HG03108 (cell line): ENCODE data around the gene DUSP22.
A peak's percentile ranks its signal among the peaks of the same experiment; 100 is the strongest.
"Not testable (repeated sequence)": the region's sequence is repeated elsewhere in the genome, so short reads cannot be mapped to it uniquely, and the experiment has no call there.

Experiments used
- ATAC-seq: cut with Tn5 transposase; IDR thresholded peaks from one replicate; pipeline ENCODE4 v1.9.1; 2021; ENCODE audit warnings: moderate library complexity; ENCODE audit not compliant: unreplicated experiment

The DUSP22 gene

DNA sequence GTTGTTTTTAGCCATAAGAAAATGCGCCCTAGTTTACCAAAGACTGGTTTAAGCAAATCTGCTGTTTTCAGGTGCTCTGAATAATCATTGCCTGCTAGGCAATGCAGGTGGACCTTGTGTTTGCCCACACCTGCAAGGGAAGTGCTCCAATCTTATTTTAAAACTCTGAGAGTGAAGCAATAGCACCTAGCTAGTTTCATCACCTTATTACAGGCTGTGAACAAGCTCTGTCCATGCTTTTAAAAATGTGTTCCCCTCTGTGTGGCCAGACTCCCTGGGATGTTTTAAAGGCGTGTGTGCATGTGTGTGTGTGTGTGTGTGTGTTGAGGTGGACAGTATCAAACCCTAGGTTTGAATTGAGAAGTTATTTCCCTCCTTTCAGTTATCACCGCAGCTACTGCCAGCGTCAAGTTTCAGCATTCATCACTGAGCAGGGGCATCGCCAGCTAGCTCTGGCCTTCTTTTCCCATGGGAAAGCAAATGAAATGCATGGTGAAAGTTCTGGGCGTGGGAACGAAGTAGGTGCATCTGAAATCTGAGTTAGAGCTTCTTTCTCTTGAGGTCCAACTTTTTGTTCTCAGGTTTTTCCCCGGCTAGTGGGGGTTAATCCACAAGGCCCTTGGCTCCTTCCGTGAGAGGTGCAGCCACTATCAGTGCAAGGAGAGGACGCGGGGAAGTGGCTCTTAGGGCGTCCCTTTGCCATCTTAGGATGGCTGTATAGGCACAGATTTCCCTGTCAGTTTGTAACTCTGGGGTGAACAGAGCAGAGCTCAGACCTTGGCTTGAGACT lies 30.8 kb downstream of the DUSP22 start:
- no peak for ATAC-seq

DNA sequence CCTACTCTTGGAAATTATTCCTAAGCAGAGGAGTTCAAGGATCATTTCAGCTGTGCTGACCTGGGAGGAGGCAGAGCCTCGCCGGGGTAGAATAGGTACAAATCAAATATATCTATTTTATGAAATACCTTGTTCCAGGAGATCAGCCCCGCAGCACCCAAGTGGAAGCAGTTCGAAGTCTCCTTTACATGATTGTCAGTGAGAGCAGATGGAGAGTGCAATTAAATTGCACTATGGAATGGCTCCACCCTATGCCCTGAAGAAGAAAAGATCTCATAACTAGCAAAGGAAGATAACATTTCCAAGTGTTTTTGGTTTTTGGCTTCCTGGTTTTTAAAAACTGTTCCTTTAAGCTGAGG lies 31.4 kb downstream of the DUSP22 start:
- ATAC-seq, result no peak

DNA sequence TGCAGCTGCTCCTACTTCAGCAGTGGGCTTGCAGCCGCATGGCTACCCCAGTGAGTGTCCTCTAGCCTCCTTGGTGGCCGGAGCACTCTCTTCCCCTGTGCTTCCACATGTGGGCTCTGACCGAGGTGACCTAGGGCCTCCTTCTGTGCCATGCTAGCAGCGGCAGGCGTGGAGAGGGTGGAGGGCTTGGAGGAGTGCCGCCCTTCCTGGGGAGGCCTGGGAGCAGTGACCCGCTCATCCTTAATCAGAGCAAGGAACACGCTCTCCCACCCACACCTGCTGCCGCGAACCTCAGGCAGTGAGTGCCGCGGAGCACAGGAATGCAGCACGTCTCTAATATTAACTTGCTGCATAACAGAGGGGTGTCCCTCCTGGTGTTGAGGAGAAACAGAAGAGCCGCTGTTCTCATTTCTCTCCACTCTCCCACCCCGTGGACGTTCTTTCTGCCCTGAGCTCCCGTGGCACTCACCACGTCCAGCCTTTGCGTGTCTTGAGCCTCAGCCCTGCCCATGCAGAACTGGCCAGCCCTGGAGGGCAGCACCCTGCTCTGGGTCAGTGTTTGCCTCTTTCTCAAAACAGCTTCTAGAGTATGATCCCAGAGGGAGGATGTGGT lies 31.9 kb downstream of the DUSP22 start:
- no peak for ATAC-seq

DNA sequence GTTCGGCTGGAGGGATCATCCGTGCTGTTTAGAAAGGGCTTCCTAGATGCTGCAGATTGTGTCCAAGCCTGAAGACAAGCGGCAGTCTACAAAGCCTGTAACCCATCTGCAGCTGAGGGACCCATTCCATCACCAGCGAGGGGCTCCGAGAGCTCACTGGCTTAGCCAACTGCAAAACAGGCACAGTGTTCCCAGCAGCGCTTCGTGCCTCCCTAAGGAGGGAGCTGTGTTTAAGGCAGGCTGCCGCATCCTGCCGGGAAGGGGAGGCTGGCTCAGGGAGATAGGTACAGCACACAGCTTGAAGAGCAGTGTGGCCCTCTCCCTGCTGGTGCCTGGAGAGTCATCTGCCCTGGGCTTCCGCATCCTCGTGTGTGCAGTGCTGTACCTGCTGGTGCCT lies 32.4 kb downstream of the DUSP22 start:
- no peak for ATAC-seq

DNA sequence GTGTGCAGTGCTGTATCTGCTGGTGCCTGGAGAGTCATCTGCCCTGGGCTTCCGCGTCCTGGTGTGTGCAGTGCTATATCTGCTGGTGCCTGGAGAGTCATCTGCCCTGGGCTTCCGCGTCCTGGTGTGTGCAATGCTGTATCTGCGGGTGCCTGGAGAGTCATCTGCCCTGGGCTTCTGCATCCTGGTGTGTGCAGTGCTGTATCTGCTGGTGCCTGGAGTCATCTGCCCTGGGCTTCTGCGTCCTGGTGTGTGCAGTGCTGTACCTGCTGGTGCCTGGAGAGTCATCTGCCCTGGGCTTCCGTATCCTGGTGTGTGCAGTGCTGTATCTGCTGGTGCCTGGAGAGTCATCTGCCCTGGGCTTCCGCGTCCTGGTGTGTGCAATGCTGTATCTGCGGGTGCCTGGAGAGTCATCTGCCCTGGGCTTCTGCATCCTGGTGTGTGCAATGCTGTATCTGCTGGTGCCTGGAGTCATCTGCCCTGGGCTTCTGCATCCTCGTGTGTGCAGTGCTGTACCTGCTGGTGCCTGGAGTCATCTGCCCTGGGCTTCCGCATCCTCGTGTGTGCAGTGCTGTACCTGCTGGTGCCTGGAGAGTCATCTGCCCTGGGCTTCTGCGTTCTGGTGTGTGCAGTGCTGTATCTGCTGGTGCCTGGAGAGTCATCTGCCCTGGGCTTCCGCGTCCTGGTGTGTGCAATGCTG lies 33.0 kb downstream of the DUSP22 start:
- not testable (repeated sequence) for ATAC-seq

DNA sequence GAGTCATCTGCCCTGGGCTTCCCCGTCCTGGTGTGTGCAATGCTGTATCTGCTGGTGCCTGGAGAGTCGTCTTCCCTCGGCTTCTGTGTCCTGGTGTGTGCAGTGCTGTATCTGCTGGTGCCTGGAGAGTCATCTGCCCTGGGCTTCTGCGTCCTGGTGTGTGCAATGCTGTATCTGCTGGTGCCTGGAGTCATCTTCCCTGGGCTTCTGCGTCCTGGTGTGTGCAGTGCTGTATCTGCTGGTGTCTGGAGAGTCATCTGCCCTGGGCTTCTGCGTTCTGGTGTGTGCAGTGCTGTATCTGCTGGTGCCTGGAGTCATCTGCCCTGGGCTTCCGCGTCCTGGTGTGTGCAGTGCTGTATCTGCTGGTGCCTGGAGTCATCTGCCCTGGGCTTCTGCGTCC lies 33.8 kb downstream of the DUSP22 start:
- not testable (repeated sequence) for ATAC-seq

DNA sequence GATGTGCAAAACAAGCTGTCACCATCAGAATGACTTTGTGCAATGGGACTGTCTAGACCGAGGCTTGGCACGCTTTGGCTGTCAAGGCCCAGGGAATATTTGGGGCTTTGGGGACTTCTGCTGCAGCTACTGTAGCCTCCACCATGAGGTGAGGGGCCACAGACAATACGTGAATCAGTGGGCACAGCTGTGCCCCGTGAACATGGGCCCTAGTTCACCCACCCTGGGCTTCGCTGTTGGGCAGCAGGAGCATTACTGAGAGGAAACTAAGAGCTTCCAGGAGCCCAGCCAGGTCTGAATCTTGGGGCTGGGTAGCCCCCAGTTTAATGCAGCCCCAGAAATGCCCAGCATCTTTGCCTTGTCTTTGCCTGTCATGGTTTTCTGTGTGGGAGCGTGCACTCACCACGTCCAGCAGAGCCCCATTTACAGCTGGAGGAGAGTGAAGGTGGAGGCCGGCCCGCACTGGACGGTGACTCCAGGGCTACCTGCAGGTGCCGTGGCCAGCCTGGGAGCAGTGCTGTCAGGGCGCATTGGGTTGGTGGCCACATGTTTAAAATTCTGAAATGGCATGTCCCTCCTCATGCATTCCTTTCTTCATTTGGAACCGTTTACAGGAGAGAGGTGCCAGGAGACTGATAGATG lies 34.7 kb downstream of the DUSP22 start:
- no peak for ATAC-seq

DNA sequence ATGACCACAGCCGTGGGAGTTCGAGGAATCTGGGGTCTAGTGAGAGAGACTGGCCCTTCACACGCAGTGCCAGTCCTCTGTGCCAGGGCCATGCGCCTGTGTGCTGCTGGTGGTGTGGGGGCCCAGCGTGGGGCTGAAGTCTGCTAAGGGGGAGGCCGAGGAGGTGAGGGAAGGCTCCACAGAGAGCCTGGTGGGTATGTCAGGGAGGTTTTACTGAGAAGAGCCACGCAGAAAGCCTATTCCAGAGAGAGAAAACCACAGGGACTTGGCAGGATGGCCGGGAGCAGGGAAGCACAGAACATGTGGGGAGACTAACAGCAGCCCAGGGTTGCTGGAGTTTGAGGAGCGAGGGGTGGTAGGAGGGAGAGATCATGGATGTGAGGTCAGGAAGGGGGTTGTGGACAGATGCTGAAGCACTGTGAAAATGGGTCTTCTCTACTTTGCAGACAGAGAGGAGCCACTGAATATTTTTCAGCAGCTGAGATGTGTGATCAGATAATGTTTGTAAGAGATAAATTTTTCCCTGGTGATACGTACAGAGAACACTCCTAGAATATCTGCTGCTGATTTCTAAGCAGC lies 35.3 kb downstream of the DUSP22 start:
- no peak for ATAC-seq

DNA sequence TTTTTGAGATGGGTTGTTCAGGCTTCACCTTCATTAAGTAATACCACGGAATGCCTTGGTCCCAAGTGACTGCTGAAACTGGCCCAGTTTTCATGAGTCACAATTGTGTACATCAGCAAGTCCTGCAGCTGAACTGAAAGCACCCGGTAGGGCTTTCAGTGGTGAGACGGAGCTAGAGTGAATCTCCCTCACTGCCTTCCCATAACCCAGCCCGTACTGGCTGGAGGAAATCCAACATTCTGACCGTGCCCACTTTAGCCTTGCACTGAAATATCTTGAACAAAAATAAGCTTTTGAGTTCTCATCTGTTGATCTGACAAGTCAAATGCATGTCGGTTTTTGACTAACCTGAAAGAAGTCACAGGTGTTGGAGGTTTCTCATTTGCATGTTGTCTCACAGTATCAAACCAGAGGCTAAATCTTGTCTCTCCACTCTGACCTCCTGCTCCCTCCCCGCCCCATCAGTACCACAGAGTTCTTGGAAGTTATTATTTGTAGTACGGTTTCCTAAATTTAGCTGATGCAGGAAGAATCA lies 35.9 kb downstream of the DUSP22 start:
- peak; percentile 71 for ATAC-seq

DNA sequence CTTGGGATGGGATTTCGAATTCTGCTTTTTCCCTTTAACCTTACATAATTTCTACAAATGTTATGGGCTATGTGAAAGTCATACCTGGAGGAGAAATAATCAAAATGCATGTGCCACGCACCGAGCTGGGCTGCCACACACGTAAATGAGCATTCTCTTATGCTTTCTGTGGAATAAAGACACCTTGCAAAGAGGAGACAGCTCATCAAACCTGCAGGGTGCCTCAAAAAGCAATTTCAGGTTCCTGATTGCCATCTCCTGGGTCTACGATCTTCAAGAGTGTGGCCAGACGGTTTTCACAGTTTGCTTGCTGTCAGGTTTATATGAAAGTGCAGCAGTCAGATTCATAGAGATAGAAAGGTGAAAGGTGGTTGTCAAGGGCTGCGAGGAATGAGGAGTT lies 36.6 kb downstream of the DUSP22 start:
- no peak for ATAC-seq

DNA sequence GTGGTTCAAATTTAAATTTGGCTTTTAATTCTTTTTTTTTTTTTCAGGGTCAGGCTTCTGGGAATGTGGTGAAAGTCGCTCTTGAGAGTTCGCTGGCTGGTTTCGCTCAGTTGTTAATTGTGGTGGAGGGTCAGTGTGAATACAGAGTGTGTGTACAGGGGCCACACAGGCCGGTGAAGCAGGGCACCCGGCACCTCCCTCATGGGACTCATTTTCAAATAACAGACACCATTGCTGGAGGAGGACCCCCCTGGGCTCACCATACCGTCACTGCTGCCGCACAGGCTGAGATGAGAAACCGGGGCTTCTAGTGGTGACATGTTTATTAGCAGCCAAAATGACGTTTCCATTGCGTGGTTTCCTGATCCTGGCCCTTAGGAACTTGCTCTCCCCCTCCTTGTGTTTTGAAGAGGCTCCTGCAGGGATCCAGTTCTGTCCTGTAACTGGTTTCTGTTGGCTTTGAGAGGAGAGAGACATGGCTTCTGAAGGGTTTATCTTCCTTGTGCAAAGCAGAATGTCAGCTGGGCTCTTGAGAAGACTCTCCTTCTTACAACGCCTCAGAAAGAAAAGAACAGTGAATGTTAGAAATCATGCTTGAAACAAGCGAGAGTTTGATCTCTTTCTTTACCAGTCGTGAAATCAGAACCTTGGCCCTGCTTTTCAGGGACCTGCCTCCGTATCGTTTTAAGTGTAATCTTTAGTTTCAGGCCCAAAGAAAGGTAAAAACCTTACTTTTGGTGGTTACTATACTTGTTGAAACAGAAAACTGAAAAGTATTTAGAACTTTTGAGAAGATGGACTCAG lies 37.8 kb downstream of the DUSP22 start:
- no peak for ATAC-seq

DNA sequence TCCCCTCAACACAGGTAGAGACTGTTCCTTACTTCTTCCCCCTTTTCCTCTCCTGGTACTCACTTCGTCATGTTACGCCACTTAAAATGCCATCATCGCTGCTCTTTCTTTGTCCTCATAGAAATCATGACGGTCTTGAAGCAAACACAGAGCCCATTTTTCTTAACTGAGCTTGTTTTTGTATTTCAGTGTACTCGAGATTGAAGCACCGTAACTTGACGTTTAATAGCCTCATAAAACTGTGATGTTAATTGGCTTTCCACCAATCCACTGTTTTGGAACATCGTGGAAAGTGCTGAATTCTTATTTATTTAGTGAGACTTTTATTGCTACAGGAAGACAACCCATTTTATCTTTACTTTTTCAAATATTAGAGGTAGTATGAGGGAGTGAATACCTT lies 38.7 kb downstream of the DUSP22 start:
- ATAC-seq, result no peak

DNA sequence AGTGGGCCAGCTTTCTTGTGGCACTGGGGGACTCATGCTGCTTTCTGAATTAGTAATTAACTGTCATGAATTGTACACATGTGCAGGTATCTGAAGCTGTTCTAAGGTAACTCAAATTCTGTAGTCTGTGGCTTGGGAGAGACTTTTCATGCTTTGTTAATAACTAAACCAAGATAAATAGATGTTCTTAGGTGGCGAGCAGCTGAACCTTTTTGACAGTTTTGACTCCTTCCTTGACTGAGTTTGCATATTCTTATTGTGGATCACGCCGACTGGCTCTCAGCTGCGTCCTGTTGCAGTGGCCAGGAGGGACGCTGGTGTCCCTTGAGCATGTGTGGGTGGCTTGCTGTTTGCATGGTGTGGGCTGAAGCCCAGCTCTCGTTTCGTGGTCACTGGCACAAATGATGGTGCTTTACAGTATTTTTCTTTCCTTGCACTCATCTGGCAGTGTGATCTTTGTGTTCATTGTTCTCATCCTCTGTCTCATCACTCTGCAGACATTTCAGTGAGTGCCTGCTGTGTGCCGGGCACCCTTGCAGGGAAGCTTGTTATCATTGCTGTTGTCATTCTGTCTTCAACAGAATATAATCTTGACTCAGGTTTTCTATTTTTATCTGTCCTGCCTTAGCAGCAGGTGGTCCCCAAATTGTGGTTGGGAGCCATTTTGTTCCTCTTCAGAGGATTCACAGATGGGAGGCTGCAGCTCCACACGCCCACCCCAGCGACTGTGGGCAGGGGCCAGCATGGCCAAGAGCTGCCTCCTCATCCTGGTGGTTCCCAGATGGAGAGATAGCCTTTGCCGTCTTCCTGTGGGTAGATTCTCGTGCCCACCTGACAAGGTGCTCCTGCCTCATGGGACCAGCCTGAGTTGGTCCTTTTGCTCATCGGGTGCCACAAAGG lies 39.6 kb downstream of the DUSP22 start:
- peak; percentile 47 for ATAC-seq

DNA sequence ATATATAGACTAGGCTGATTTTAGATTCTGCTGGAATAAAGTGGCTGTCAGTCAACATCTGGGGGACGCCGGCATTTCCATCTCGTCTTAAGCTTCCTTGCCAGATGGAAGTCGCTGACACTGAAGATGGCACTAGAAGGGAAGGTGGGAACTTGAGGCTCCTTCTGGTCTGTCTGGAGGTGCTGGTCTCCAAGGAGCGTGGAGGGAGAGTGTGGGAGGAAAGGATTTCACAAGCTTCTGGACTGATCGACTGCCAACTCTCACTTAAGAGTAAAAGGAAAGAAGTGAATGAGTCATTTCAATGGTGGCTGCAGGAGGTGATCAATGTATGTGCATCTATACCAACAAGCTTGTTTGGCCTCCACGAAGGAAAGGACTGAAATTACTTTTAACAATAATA lies 40.4 kb downstream of the DUSP22 start:
- ATAC-seq, result no peak

DNA sequence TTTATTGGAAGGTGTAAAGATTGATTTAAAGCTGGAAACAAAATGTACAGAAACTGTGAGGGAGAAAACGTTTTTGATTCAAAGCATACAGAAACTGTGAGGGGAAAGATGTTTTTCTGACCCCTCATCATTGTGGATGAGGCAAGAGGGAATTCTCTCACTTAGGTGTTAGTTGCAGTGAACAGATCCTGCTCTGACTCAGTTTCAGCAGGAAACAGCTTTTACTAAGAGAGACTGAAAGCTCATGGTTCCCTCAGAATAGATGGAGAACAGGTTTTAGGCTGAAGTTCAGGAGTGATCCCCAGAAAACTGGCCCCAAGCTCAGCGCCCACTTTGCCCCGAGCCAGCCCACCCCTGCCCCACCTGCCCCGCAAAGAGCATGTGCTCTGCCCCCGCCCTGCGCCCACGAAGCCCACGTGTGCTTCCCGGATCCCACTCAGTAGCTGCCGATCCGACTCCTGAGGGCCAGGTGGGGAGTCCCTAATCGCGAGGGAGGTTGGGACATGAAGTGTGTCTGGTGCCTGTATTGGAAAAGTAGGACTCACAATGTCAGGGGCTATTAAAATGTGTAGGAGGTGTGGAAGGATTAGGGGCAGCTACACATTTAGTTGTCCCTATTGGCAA lies 41.2 kb downstream of the DUSP22 start:
- no peak for ATAC-seq

DNA sequence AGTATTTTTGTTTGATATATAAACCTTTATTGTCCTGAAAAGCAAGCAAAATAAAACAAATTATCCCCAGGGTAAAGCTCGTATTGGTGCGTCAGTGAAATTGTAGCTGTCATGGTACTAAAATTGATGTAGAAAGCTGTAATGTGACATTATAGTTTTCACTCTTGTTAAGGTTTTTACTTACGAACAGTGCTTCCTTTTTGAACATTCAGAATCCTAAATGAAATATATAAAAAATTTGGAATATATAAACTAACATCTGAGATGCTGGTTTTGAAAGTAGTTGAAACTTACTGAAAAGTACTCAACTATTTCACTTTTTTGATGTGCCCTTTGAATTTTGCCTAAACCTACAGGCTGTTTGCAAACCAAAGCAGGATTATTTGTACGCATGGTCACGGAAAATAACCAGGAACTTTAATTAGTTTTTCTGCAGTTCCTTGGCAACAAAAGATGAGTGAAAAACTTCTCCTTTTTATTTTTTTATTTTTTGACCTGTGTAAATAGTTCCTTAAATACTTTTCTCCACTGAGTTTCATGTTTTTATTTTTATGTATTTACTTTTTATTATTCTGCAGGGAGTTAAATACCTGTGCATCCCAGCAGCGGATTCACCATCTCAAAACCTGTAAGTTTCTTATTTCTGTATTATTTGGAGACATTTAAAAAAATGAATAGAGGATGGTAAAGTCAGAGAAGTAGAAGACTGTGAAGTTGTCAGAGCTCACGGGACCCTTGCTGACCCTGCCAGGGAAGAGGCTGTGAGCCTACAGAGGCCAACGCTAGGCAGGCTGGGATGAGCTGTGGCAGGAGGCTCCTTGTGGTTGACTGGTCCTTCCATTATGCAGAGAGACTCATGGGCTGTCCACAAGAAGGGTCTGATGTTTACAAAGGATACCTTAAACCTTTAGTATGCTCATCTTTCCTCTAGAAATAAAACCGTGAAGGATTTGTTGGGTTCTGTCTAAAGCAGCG lies 42.5 kb downstream of the DUSP22 start:
- ATAC-seq, result no peak

DNA sequence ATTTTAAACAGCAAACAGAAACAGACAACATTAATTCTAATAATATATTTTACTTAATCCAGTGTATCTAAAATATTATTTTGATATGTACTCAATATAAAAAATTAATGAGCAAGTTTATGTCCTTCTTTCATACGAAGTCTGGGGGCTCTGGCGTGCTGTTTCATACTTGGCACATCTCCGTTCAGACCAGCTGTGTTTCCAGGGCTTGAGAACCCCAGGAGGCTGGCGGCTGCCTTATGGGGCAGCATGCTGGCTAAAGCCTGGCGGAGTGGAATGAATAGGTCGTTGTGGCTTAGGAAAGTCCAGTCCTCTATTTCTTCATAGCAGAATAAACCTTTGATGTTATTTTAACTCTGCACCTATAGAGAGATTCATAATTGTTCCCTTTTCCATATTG lies 43.3 kb downstream of the DUSP22 start:
- no peak for ATAC-seq
